ENCODE data around the gene RPS6KA3.
"Not testable (repeated sequence)": the region's sequence is repeated elsewhere in the genome, so short reads cannot be mapped to it uniquely, and the experiment has no call there.

Gene RPS6KA3

GRCh38 chrX:20218836-20219505 lies 47.7 kb downstream of the RPS6KA3 start:
- DNase-seq (ENCODE audit: low spot score), result no peak

- no peak for DNase-seq (ENCODE audit: low spot score)
Measured at GRCh38 chrX:20217906-20218305, 48.8 kb downstream of the RPS6KA3 start.

GRCh38 chrX:20217271-20217670 lies 49.4 kb downstream of the RPS6KA3 start:
- DNase-seq (ENCODE audit: low spot score), result peak; percentile 26

- DNase-seq (ENCODE audit: low spot score), result no peak
Measured at GRCh38 chrX:20215565-20215964, 51.1 kb downstream of the RPS6KA3 start.

- DNase-seq (ENCODE audit: low spot score), result no peak
Measured at GRCh38 chrX:20212486-20213089, 54.1 kb downstream of the RPS6KA3 start.

GRCh38 chrX:20211261-20211786 lies 55.4 kb downstream of the RPS6KA3 start:
- no peak for DNase-seq (ENCODE audit: low spot score)

GRCh38 chrX:20205927-20206708 lies 60.6 kb downstream of the RPS6KA3 start:
- no peak for DNase-seq (ENCODE audit: low spot score)

- DNase-seq (ENCODE audit: low spot score), result no peak
Measured at GRCh38 chrX:20204351-20204750, 62.4 kb downstream of the RPS6KA3 start.

GRCh38 chrX:20197641-20198210 lies 69.0 kb downstream of the RPS6KA3 start:
- peak; percentile 8 for DNase-seq (ENCODE audit: low spot score)

GRCh38 chrX:20189171-20189570 lies 77.5 kb downstream of the RPS6KA3 start:
- DNase-seq (ENCODE audit: low spot score), result no peak

- peak; percentile 3 for DNase-seq (ENCODE audit: low spot score)
Measured at GRCh38 chrX:20181598-20182329, 84.9 kb downstream of the RPS6KA3 start.

GRCh38 chrX:20177093-20177492 lies 89.6 kb downstream of the RPS6KA3 start:
- no peak for DNase-seq (ENCODE audit: low spot score)

- DNase-seq (ENCODE audit: low spot score), result no peak
Measured at GRCh38 chrX:20173856-20174255, 92.9 kb downstream of the RPS6KA3 start.

- no peak for DNase-seq (ENCODE audit: low spot score)
Measured at GRCh38 chrX:20173313-20173712, 93.4 kb downstream of the RPS6KA3 start.

GRCh38 chrX:20171887-20172286 lies 94.8 kb downstream of the RPS6KA3 start:
- DNase-seq (ENCODE audit: low spot score), result no peak

GRCh38 chrX:20162516-20162915 lies 104.2 kb downstream of the RPS6KA3 start:
- DNase-seq (ENCODE audit: low spot score), result not testable (repeated sequence)

GRCh38 chrX:20159797-20160385 lies 106.8 kb downstream of the RPS6KA3 start:
- DNase-seq (ENCODE audit: low spot score), result no peak

- DNase-seq (ENCODE audit: low spot score), result no peak
Measured at GRCh38 chrX:20151689-20152088, 115.0 kb downstream of the RPS6KA3 start.

GRCh38 chrX:20149326-20149725 lies 117.4 kb downstream of the RPS6KA3 start:
- no peak for DNase-seq (ENCODE audit: low spot score)

- DNase-seq (ENCODE audit: low spot score), result no peak
Measured at GRCh38 chrX:20147561-20147960, 119.1 kb downstream of the RPS6KA3 start.

- peak; percentile 15 for DNase-seq (ENCODE audit: low spot score)
Measured at GRCh38 chrX:20144491-20144890, 122.2 kb downstream of the RPS6KA3 start.

All from AG08395 (cell line).